ENCODE data around the gene DCN.

The DCN gene

GRCh38 chr12:91178781-91179180 is 3.8 kb downstream of the DCN start:
- no peak overlapping the region for H3K27ac ChIP-seq
- TF ChIP-seq CTCF (conservative IDR thresholded peaks at IDR 0.05) (no peak), ZFX (IDR thresholded peaks at IDR 0.05) (no peak)

GRCh38 chr12:91178139-91178561 is 4.5 kb downstream of the DCN start:
- TF ChIP-seq CTCF (conservative IDR thresholded peaks at IDR 0.05): peak; percentile 66
- TF ChIP-seq ZFX (IDR thresholded peaks at IDR 0.05): no peak
- H3K27ac ChIP-seq: no peak overlapping the region

- no peak overlapping the region for H3K27ac ChIP-seq
- no peak for TF ChIP-seq ZFX (IDR thresholded peaks at IDR 0.05)
- TF ChIP-seq CTCF (conservative IDR thresholded peaks at IDR 0.05): no peak
These were observed 5.2 kb downstream of the DCN start for GRCh38 chr12:91177381-91177780.

- no peak overlapping the region for H3K27ac ChIP-seq
- TF ChIP-seq CTCF (conservative IDR thresholded peaks at IDR 0.05): no peak
- no peak for TF ChIP-seq ZFX (IDR thresholded peaks at IDR 0.05)
These were observed 5.7 kb downstream of the DCN start for GRCh38 chr12:91176915-91177314.

GRCh38 chr12:91176358-91176757 is 6.3 kb downstream of the DCN start:
- TF ChIP-seq CTCF (conservative IDR thresholded peaks at IDR 0.05): no peak
- no peak for TF ChIP-seq ZFX (IDR thresholded peaks at IDR 0.05)

GRCh38 chr12:91173124-91173523 is 9.5 kb downstream of the DCN start:
- TF ChIP-seq CTCF (conservative IDR thresholded peaks at IDR 0.05): no peak
- TF ChIP-seq ZFX (IDR thresholded peaks at IDR 0.05): no peak
- no peak overlapping the region for H3K27ac ChIP-seq

More at GRCh38 chr12:91176358-91176757, 6.3 kb downstream of the DCN start:
- no peak overlapping the region for H3K27ac ChIP-seq

GRCh38 chr12:91172096-91172495 is 10.5 kb downstream of the DCN start:
- TF ChIP-seq CTCF (conservative IDR thresholded peaks at IDR 0.05) (no peak), ZFX (IDR thresholded peaks at IDR 0.05) (no peak)
- H3K27ac ChIP-seq: no peak overlapping the region
